Astrocyte (in vitro differentiated cells and primary cell): ENCODE results near the gene HOXA13. TPM values are rescaled to one million over a fixed set of nuclear protein-coding genes. Genes with fewer than 3 reads are reported as not detected.

ENCODE experiments used
- DNase-seq: peaks from one replicate; pipeline ENCODE4 v3.0.0-alpha.2; 2010; ENCODE audit warnings: low read depth
- FAIRE-seq: peaks from 2 replicates; lab custom pipeline; 2011; peaks lifted over from hg19 to GRCh38; lab: Jason Lieb, UNC
- H2AFZ ChIP-seq: 2 replicates; pipeline ENCODE4 v1.6.0; 2012; ENCODE audit warnings: low read depth, low read length, inconsistent platforms
- H3K27ac ChIP-seq: 2 replicates; pipeline ENCODE4 v1.5.1; 2011; ENCODE audit warnings: low read depth, low read length, inconsistent platforms
- H3K27me3 ChIP-seq: 2 replicates; pipeline ENCODE4 v1.6.0; 2011; ENCODE audit warnings: low read length, inconsistent platforms; ENCODE audit not compliant: insufficient read depth
- H3K36me3 ChIP-seq: 2 replicates; pipeline ENCODE4 v1.5.1; 2011; ENCODE audit warnings: low read length, inconsistent platforms; ENCODE audit not compliant: insufficient read depth
- H3K4me1 ChIP-seq: 2 replicates; pipeline ENCODE4 v1.5.1; 2011; ENCODE audit warnings: low read length, inconsistent platforms; ENCODE audit not compliant: insufficient read depth
- H3K4me2 ChIP-seq: 2 replicates; pipeline ENCODE4 v1.6.0; 2012; ENCODE audit warnings: low read length, inconsistent platforms
- H3K4me3 ChIP-seq: 2 replicates; pipeline ENCODE4 v1.5.1; 2011; ENCODE audit warnings: low read depth, mild to moderate bottlenecking, low read length, inconsistent platforms; ENCODE audit not compliant: insufficient read depth
- H3K79me2 ChIP-seq: 2 replicates; pipeline ENCODE4 v1.6.0; 2012; ENCODE audit warnings: mild to moderate bottlenecking, low read length, inconsistent platforms; ENCODE audit not compliant: insufficient read depth
- H3K9ac ChIP-seq: 2 replicates; pipeline ENCODE4 v1.6.0; 2012; ENCODE audit warnings: mild to moderate bottlenecking, low read length, inconsistent platforms
- H3K9me3 ChIP-seq: 2 replicates; pipeline ENCODE4 v1.5.1; 2012; ENCODE audit warnings: low read depth, mild to moderate bottlenecking, low read length, inconsistent platforms; ENCODE audit not compliant: insufficient read depth
- H4K20me1 ChIP-seq: 2 replicates; pipeline ENCODE4 v1.6.0; 2012; ENCODE audit warnings: low read length, inconsistent platforms; ENCODE audit not compliant: insufficient read depth
- H3K27ac Mint-ChIP-seq: one replicate; pipeline ENCODE4 v1.8.0; 2021; ENCODE audit warnings: mild to moderate bottlenecking, mixed read lengths; ENCODE audit not compliant: unreplicated experiment
- H3K27me3 Mint-ChIP-seq: one replicate; pipeline ENCODE4 v1.8.0; 2021; ENCODE audit warnings: low read depth, mixed read lengths; ENCODE audit not compliant: unreplicated experiment
- H3K36me3 Mint-ChIP-seq: one replicate; pipeline ENCODE4 v1.8.0; 2021; ENCODE audit warnings: low read depth, mixed read lengths; ENCODE audit not compliant: unreplicated experiment
- H3K4me1 Mint-ChIP-seq: one replicate; pipeline ENCODE4 v1.8.0; 2021; ENCODE audit warnings: low read depth, mixed read lengths; ENCODE audit not compliant: unreplicated experiment
- H3K4me3 Mint-ChIP-seq: one replicate; pipeline ENCODE4 v1.8.0; 2021; ENCODE audit warnings: mild to moderate bottlenecking, moderate library complexity, mixed read lengths; ENCODE audit not compliant: unreplicated experiment
- H3K9me3 Mint-ChIP-seq: one replicate; pipeline ENCODE4 v1.8.0; 2021; ENCODE audit warnings: mild to moderate bottlenecking, mixed read lengths; ENCODE audit not compliant: unreplicated experiment
- EZH2 ChIP-seq: IDR thresholded peaks from 2 replicates; pipeline ENCODE4 v1.6.1; 2012; ENCODE audit warnings: mild to moderate bottlenecking, low read length, inconsistent platforms; ENCODE audit not compliant: insufficient read depth
- total RNA-seq: library from RNA; stranded (reverse); gene quantifications from 2 replicates; pipeline ENCODE4 v1.2.1, GENCODE V29; 2021
- TF ChIP-seq, protein P1 (sequence below): IDR thresholded peaks from 2 replicates; pipeline ENCODE4 v1.5.1; 2011; ENCODE audit warnings: low read depth, mild to moderate bottlenecking, inconsistent platforms, low read length, moderate library complexity; ENCODE audit not compliant: insufficient read depth

HOXA13 gene
- total RNA-seq, 1 donor from 2014 or later, result not detected

DNA sequence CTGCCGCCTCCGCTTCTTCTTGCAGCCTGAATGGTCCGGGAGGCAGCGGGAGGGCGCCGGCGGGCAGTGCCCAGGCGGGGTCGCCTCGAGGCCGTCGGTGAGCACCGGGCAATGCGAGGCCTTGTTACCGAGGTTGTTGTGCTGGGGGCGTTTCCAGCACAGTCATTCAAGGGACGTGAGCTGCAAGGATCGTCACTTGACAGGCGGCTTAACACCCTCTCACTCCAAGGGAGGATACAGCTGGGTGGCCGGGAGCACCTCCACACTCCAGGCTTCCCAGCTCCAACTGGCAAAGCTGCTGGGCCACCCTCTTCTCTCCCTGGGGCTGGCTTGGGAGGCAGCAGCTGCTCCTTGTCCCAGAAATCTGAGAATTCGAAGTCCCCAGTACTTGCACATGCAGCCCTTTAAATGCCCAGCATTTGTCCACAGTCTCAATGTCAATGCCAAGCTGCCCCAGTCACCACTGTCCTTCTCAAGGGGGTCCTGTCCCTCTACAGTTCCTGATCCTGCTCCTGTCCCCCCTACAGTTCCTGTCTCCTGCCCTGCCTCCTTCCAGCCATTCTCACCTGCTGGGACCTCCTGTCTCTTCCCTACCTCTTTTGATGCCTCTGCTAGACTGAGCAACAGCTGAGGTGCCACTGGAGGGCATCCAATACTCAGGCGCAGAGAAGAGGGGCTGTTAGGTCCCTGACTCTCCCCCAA, 10.4 kb downstream of the HOXA13 start:
- Histone ChIP-seq H3K4me1 (peaks cover 3% of the 10 kb centered on the region), H3K79me2 (no peaks in the 10 kb centered on the region), H4K20me1 (peaks cover 20% of the 10 kb centered on the region), H3K9me3 (peaks cover 6% of the 10 kb centered on the region), H3K4me3 (no peak overlapping the region), H3K27me3 (peaks cover 99% of the 10 kb centered on the region), H3K27ac (no peak overlapping the region), H3K4me2 (peak overlapping the region; percentile 68), H3K9ac (no peak overlapping the region), H3K36me3 (no peaks in the 10 kb centered on the region), H2AFZ (peak overlapping the region; percentile 52)
- no peak for FAIRE-seq
- no peak overlapping the region for H3K27ac Mint-ChIP-seq
- peak; percentile 46 for TF ChIP-seq EZH2
- TF ChIP-seq, protein P1, sequence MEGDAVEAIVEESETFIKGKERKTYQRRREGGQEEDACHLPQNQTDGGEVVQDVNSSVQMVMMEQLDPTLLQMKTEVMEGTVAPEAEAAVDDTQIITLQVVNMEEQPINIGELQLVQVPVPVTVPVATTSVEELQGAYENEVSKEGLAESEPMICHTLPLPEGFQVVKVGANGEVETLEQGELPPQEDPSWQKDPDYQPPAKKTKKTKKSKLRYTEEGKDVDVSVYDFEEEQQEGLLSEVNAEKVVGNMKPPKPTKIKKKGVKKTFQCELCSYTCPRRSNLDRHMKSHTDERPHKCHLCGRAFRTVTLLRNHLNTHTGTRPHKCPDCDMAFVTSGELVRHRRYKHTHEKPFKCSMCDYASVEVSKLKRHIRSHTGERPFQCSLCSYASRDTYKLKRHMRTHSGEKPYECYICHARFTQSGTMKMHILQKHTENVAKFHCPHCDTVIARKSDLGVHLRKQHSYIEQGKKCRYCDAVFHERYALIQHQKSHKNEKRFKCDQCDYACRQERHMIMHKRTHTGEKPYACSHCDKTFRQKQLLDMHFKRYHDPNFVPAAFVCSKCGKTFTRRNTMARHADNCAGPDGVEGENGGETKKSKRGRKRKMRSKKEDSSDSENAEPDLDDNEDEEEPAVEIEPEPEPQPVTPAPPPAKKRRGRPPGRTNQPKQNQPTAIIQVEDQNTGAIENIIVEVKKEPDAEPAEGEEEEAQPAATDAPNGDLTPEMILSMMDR, result no peak
- peaks cover 24% of the 10 kb centered on the region for H3K9me3 Mint-ChIP-seq
- H3K4me3 Mint-ChIP-seq, result no peak overlapping the region
- H3K36me3 Mint-ChIP-seq, result peaks cover 2% of the 10 kb centered on the region
- peaks cover 93% of the 10 kb centered on the region for H3K27me3 Mint-ChIP-seq
- no peak for DNase-seq
- H3K4me1 Mint-ChIP-seq, result no peaks in the 10 kb centered on the region

DNA sequence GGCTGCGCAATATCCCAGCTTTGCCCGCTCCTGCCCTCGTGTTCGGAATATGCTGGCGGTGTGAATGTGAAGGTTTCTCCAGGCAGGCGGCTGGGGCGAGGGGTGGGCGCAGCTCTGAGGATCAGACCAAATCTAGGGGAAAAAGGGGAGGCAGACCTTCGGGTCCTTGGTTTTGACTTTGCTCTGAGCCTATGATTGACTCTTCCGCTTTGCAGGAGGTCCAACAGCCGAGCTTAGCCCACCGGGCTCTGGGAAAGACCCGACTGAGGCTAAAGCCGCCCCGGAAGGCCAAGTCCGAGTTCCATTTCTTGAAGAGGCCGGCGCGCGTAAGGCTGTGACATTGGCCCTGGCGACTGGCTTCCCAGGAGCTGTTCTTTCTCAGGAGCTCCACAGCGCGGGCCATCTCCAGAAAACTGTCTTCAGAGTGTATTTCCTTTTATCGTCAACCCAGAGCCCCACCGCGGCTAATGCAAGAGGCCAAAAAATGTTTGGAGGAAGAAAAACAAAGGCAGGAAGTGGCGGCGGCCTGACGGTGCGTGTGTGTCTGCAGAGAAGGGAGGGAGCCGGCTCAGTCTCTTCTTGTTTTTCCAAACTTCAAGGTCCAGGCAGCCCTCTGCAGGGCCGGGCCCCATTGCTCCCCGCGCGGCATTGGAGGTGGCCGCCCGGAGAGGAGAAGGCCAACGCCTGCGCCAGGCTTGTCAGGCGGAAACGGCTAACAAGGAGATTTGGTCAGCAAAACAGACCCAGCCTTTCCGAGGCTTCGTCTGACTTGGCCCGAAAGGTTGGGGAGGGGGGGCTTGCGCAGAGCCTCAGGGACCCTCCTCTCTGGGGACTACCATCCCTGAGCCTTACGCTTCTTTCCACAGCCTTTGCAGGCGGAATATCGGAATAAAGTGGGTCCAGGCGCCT, 11.3 kb downstream of the HOXA13 start:
- Mint-ChIP-seq H3K36me3 (peaks cover 2% of the 10 kb centered on the region), H3K4me3 (peak overlapping the region; percentile 40), H3K27ac (no peak overlapping the region), H3K27me3 (peaks cover 91% of the 10 kb centered on the region), H3K4me1 (no peaks in the 10 kb centered on the region), H3K9me3 (peaks cover 24% of the 10 kb centered on the region)
- peak; percentile 81 for TF ChIP-seq EZH2
- TF ChIP-seq, protein P1, result no peak
- Histone ChIP-seq H3K4me3 (no peak overlapping the region), H3K36me3 (no peaks in the 10 kb centered on the region), H3K9me3 (peaks cover 6% of the 10 kb centered on the region), H3K27me3 (peaks cover 97% of the 10 kb centered on the region), H2AFZ (peak overlapping the region; percentile 52), H4K20me1 (peaks cover 20% of the 10 kb centered on the region), H3K4me2 (peak overlapping the region; percentile 68), H3K4me1 (peaks cover 6% of the 10 kb centered on the region), H3K9ac (no peak overlapping the region), H3K79me2 (no peaks in the 10 kb centered on the region), H3K27ac (no peak overlapping the region)
- FAIRE-seq (no peak), DNase-seq (no peak)
